Suprapubic skin (tissue), 4 donors: ENCODE results near the gene COL18A1. TPM values are rescaled to one million over a fixed set of nuclear protein-coding genes. Genes with fewer than 3 reads are reported as not detected.

Experiments
- DNase-seq, 2 donors: peaks; one replicate each; pipeline ENCODE4 v3.0.0-alpha.2; 2019; ENCODE audit warnings: low spot score in 2 of 2
- H3K27ac ChIP-seq: fragments of 200-600 bp; sonication (generic); one replicate; pipeline ENCODE4 v1.5.1; 2019
- H3K27me3 ChIP-seq: fragments of 200-600 bp; sonication (generic); one replicate; pipeline ENCODE4 v1.5.1; 2019
- H3K36me3 ChIP-seq: fragments of 200-600 bp; sonication (generic); one replicate; pipeline ENCODE4 v1.5.1; 2019
- H3K4me1 ChIP-seq: fragments of 200-600 bp; sonication (generic); one replicate; pipeline ENCODE4 v1.5.1; 2019
- H3K4me3 ChIP-seq: fragments of 200-600 bp; sonication (generic); one replicate; pipeline ENCODE4 v1.5.1; 2019; ENCODE audit warnings: mild to moderate bottlenecking
- H3K9me3 ChIP-seq: fragments of 200-600 bp; sonication (generic); one replicate; pipeline ENCODE4 v1.5.1; 2019
- EP300 ChIP-seq: sonication (generic); formaldehyde crosslinking; IDR thresholded peaks from one replicate; pipeline ENCODE4 v1.6.1; 2017; ENCODE audit warnings: antibody characterized with exemption
- POLR2A ChIP-seq, 2 donors: fragments of 450-650 bp; IDR thresholded peaks; one replicate each; pipeline ENCODE4 v1.6.1; 2017; ENCODE audit warnings: antibody characterized with exemption in 2 of 2, mild to moderate bottlenecking in 2 of 2, moderate library complexity in 2 of 2
- POLR2AphosphoS5 ChIP-seq, 3 donors: sonication (generic); formaldehyde crosslinking; IDR thresholded peaks; one replicate each; pipeline ENCODE4 v1.6.1; 2017; ENCODE audit warnings: antibody characterized with exemption in 3 of 3
- WGBS: methylation state at CpG from one replicate; pipeline ENCODE4 v1.1.5; 2018; 5-methylcytosine and 5-hydroxymethylcytosine counted together
- total RNA-seq, 4 donors: library from RNA; depleted of rRNA; stranded (reverse); fragments of >200 nt; gene quantifications; one replicate each; pipeline ENCODE4 v1.1.0, GENCODE V29; 2016
- TF ChIP-seq, protein P1 (sequence below), 2 donors: fragments of 200-600 bp in 1 of 2; fragments of 450-650 bp in 1 of 2; sonication (generic) in 1 of 2; IDR thresholded peaks; one replicate each; pipeline ENCODE4 v1.5.1; 2016 to 2019; ENCODE audit warnings: antibody characterized with exemption in 2 of 2, mild to moderate bottlenecking in 1 of 2, moderate library complexity in 1 of 2

Gene COL18A1
- total RNA-seq, 4 donors from 2014 or later = 71.9 to 157 (median 101) TPM

DNA sequence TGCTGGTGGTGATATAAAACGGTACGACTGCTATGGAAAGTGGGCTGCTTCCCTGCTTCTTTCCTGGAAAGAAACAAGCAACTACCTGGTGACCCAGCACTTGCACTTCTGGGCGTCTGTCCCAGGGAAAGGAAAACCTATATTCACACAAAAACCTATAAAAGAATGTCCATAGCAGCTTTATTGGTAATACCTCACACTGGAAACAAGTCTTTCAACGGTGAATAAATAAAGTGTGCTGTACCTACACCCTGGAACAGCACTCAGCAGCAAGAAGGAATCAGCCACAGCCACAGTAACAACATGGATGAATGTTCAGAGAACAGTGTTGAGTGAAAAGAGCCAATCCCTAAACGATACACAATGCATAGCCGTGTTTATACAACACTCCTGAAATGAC, 117.4 kb downstream of the COL18A1 start:
- 96% methylated on average over 6 of the region's 6 CpGs for WGBS
- DNase-seq = peak in 1 of 2 donors; percentile 11
- Histone ChIP-seq H3K4me3 (no peak overlapping the region), H3K27me3 (no peaks in the 10 kb centered on the region), H3K4me1 (no peaks in the 10 kb centered on the region), H3K27ac (no peak overlapping the region), H3K9me3 (no peaks in the 10 kb centered on the region), H3K36me3 (no peaks in the 10 kb centered on the region)
- TF ChIP-seq POLR2A (IDR thresholded peaks at IDR 0.05) = no peak
- TF ChIP-seq POLR2AphosphoS5 (IDR thresholded peaks at IDR 0.05) = no peak
- TF ChIP-seq, protein P1, sequence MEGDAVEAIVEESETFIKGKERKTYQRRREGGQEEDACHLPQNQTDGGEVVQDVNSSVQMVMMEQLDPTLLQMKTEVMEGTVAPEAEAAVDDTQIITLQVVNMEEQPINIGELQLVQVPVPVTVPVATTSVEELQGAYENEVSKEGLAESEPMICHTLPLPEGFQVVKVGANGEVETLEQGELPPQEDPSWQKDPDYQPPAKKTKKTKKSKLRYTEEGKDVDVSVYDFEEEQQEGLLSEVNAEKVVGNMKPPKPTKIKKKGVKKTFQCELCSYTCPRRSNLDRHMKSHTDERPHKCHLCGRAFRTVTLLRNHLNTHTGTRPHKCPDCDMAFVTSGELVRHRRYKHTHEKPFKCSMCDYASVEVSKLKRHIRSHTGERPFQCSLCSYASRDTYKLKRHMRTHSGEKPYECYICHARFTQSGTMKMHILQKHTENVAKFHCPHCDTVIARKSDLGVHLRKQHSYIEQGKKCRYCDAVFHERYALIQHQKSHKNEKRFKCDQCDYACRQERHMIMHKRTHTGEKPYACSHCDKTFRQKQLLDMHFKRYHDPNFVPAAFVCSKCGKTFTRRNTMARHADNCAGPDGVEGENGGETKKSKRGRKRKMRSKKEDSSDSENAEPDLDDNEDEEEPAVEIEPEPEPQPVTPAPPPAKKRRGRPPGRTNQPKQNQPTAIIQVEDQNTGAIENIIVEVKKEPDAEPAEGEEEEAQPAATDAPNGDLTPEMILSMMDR (IDR thresholded peaks at IDR 0.05) = no peak
- TF ChIP-seq EP300 = no peak

DNA sequence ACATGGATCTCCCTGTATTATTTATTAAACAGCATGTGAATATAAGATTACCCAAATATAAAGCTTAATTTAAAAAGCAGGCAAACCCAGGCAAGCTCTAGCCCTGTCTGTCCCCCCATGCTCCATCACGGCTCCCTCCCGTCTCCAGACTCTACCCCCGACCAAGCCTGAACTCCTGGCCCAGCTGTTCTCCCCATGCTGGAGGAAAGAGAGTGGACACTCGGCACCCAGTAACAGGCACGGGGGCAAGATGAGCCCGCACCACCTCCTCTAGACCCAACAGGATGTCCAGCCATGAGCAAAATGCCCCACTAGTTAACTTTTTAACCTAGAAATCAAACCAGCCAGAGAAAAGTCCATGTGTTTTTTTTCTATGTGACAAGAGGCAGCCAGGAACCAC, 118.0 kb downstream of the COL18A1 start:
- TF ChIP-seq, protein P1 (IDR thresholded peaks at IDR 0.05) = no peak
- TF ChIP-seq POLR2A (IDR thresholded peaks at IDR 0.05) (no peak), POLR2AphosphoS5 (IDR thresholded peaks at IDR 0.05) (no peak), EP300 (no peak)
- 89% methylated on average over 6 of the region's 6 CpGs for WGBS
- peak; percentile 30 to 62 for DNase-seq

DNA sequence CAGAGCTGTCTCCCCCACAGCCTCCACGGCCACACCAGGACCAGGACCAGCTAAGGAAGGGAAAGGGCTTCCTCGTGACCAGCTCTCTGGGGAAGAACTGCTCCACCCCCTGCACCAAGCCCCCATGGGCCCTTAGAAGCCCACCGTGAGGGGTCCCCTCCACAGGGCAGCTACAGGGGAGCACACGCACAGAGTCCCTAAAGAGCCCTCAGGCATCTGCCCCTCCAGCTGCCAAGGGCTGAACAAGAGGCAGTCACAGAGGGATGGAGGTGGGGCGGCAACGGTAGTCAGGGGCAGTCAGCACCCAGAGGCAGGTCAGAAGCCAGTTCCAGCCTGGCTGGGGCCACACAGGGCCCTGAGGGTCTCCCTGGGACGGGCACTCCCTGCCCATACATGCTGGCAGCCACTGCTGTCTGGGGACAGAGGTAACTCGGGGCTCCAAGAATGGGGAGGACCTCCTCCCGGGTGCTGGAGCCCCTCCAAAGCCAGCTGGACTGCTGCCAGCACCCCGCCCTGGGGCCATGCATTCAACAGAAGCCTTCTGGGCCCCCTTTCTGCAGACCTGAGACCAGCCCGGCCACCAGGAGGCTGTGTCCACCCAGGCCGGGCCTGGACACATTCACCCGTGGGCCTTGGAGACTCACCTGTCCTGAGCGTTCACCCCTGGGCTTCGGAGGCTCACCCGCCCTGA, 118.6 kb downstream of the COL18A1 start:
- H3K4me3 ChIP-seq = no peak overlapping the region
- no peaks in the 10 kb centered on the region for H3K9me3 ChIP-seq
- 93% methylated on average over 2 of the region's 16 CpGs for WGBS
- peak; percentile 51 to 54 for DNase-seq
- H3K27me3 ChIP-seq = no peaks in the 10 kb centered on the region
- H3K4me1 ChIP-seq = no peaks in the 10 kb centered on the region
- TF ChIP-seq POLR2A (IDR thresholded peaks at IDR 0.05) (no peak), POLR2AphosphoS5 (IDR thresholded peaks at IDR 0.05) (no peak), EP300 (no peak)
- TF ChIP-seq, protein P1 (IDR thresholded peaks at IDR 0.05) = no peak
- no peaks in the 10 kb centered on the region for H3K36me3 ChIP-seq
- H3K27ac ChIP-seq = no peak overlapping the region

More for the DNA sequence above, 118.0 kb downstream of the COL18A1 start:
- no peak overlapping the region for H3K4me3 ChIP-seq
- no peaks in the 10 kb centered on the region for H3K27me3 ChIP-seq
- H3K27ac ChIP-seq = no peak overlapping the region
- no peaks in the 10 kb centered on the region for H3K36me3 ChIP-seq
- H3K9me3 ChIP-seq = no peaks in the 10 kb centered on the region
- H3K4me1 ChIP-seq = no peaks in the 10 kb centered on the region

DNA sequence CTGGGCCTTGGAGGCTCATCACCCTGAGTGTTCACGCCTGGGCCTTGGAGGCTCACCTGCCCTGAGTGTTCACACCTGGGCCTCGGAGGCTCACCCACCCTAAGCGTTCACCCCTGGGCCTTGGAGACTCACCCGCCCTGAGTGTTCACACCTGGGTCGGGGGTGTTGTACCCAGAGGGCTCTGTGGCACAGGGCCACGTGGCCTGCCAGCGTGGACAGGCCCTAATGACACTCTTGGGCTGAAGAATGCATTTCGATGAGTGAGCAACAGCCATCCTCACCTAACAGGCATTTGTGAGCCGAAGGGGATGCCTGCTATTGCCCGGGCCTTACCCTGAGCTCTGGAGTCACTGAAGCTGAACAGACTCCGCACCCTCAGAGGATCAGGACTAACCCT, 119.8 kb downstream of the COL18A1 start:
- Histone ChIP-seq H3K4me1 (no peaks in the 10 kb centered on the region), H3K9me3 (no peaks in the 10 kb centered on the region), H3K27ac (no peak overlapping the region), H3K4me3 (no peak overlapping the region), H3K27me3 (no peaks in the 10 kb centered on the region), H3K36me3 (peaks cover 5% of the 10 kb centered on the region)
- peak; percentile 24 to 46 for DNase-seq
- TF ChIP-seq, protein P1 (IDR thresholded peaks at IDR 0.05) = no peak
- TF ChIP-seq POLR2A (IDR thresholded peaks at IDR 0.05) (no peak), EP300 (no peak), POLR2AphosphoS5 (IDR thresholded peaks at IDR 0.05) (no peak)
- no CpG with 5 or more reads among the region's 11 CpGs for WGBS

DNA sequence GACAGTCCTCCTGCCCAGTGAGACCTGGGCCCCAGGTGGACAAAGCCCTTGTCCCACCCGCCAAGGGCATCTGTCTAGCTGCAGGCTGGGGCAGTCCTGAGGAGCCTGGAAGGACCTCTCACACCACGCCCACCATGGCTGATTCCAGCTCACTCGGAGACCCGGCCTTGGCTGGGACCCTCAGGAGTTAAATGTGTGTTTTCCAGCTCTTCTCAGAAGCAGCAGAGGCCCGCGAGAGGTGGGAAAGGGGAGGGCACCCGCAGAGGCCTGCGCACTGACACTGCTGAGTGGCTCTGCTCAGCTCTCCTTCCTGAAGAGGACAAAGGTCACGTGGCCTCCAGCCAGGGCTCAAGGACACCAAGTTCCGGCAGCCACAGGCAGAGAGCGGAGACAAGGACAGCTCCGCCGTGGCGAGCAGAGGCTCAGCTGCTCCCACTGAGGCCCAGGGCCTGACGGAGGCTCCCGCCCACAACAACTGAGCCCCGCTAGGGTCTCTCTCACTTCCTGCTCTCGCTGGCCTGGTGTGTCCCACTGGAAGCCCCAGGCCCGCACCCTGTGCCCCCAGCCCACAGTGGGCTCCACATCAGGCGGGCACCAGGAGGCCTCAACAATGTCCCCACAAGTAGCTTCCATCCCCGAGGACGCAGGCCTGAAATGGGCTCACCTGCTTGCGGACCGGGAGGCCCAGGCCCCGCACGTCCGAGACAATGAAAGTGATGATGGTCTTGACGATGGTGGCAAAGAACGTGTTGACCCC, 120.4 kb downstream of the COL18A1 start:
- H3K27ac ChIP-seq = no peak overlapping the region

More for the DNA sequence above, 120.4 kb downstream of the COL18A1 start:
- H3K27me3 ChIP-seq = no peaks in the 10 kb centered on the region
- H3K9me3 ChIP-seq = no peaks in the 10 kb centered on the region
- peaks cover 6% of the 10 kb centered on the region for H3K36me3 ChIP-seq
- DNase-seq = peak; percentile 42 to 76
- 95% methylated on average over 20 of the region's 29 CpGs for WGBS
- no peaks in the 10 kb centered on the region for H3K4me1 ChIP-seq
- TF ChIP-seq POLR2A (IDR thresholded peaks at IDR 0.05) = no peak
- TF ChIP-seq POLR2AphosphoS5 (IDR thresholded peaks at IDR 0.05) = no peak
- TF ChIP-seq EP300 = no peak
- TF ChIP-seq, protein P1 (IDR thresholded peaks at IDR 0.05) = no peak
- no peak overlapping the region for H3K4me3 ChIP-seq
